Endothelial cell of umbilical vein (primary cell): ENCODE data around the gene TOMM34. TPM values are rescaled to one million over a fixed set of nuclear protein-coding genes. Genes with fewer than 3 reads are reported as not detected.

Experiments used
- BruUV-seq: library from RNA; stranded (reverse); fragments of 400-500 nt; replicated peaks from 2 replicates; lab custom pipeline; 2021; lab: Mats Ljungman, UMichigan
- CTCF ChIA-PET: fragments of 300-600, 350-600 bp; sonication (Branson Sonifier 250); formaldehyde crosslinking; loops from one replicate; lab custom pipeline; 2021; ENCODE audit warnings: antibody characterized with exemption, inconsistent platforms; lab: Charles Lee
- POLR2A ChIA-PET: fragments of 300-600, 350-600 bp; sonication (Branson Sonifier 250); formaldehyde crosslinking; loops from one replicate; lab custom pipeline; 2021; ENCODE audit warnings: antibody characterized with exemption, inconsistent platforms; lab: Charles Lee
- DNase-seq: peaks from one replicate; pipeline ENCODE4 v3.0.0-alpha.2; 2011; ENCODE audit warnings: low read depth, low spot score
- FAIRE-seq: peaks from 2 replicates; lab custom pipeline; 2011; peaks lifted over from hg19 to GRCh38; lab: Jason Lieb, UNC
- H2AFZ ChIP-seq: 2 replicates; pipeline ENCODE4 v1.6.0; 2012; ENCODE audit warnings: low read depth, low read length, control low read depth, inconsistent platforms
- H3K27ac ChIP-seq: 2 replicates; pipeline ENCODE4 v1.5.1; 2011; ENCODE audit warnings: low read depth, mild to moderate bottlenecking, control low read depth, low read length, moderate library complexity; ENCODE audit not compliant: insufficient read depth
- H3K27me3 ChIP-seq, 2 experiments: 2 replicates each; pipeline versions ENCODE4 v1.6.0 to v1.6.1; 2011; ENCODE audit warnings: low read length in 2 of 2, mixed read lengths in 1 of 2; ENCODE audit not compliant: control insufficient read depth in 2 of 2, insufficient read depth in 2 of 2
- H3K36me3 ChIP-seq, 2 experiments: 2 replicates in 1 of 2; 3 replicates in 1 of 2; pipeline ENCODE4 v1.5.1; 2011; ENCODE audit warnings: low read length in 2 of 2, mild to moderate bottlenecking in 1 of 2, moderate library complexity in 1 of 2; ENCODE audit not compliant: control insufficient read depth in 2 of 2, insufficient read depth in 2 of 2; ENCODE audit errors: extremely low read depth in 1 of 2
- H3K4me1 ChIP-seq: 3 replicates; pipeline ENCODE4 v1.5.1; 2011; ENCODE audit warnings: mild to moderate bottlenecking, low read length; ENCODE audit not compliant: control insufficient read depth, insufficient read depth; ENCODE audit errors: extremely low read depth
- H3K4me2 ChIP-seq: 2 replicates; pipeline ENCODE4 v1.6.1; 2011; ENCODE audit warnings: low read length, control low read depth, mixed read lengths; ENCODE audit not compliant: insufficient read depth
- H3K4me3 ChIP-seq, 3 experiments: fragments of 200-600 bp in 1 of 3; sonication (generic), shearing (Covaris generic) in 1 of 3; replicated peaks in 1 of 3; 2 replicates each; pipeline ENCODE4 v1.5.1; 2011 to 2016; ENCODE audit warnings: control low read depth in 3 of 3, low read length in 3 of 3, mild to moderate bottlenecking in 2 of 3, inconsistent platforms in 1 of 3, low read depth in 1 of 3, moderate library complexity in 1 of 3; ENCODE audit not compliant: insufficient read depth in 1 of 3
- H3K79me2 ChIP-seq: 2 replicates; pipeline ENCODE4 v1.6.0; 2012; ENCODE audit warnings: low read length, inconsistent platforms; ENCODE audit not compliant: control insufficient read depth, insufficient read depth
- H3K9ac ChIP-seq: replicated peaks from 2 replicates; pipeline ENCODE3; 2011; ENCODE audit warnings: low read length, control low read depth; ENCODE audit not compliant: insufficient read depth; ENCODE audit errors: extremely low read depth
- H3K9me1 ChIP-seq: replicated peaks from 3 replicates; pipeline ENCODE4 v1.6.0; 2011; ENCODE audit warnings: mild to moderate bottlenecking, low read length; ENCODE audit not compliant: control insufficient read depth, insufficient read depth; ENCODE audit errors: extremely low read depth
- H3K9me3 ChIP-seq: replicated peaks from 2 replicates; pipeline ENCODE4 v1.5.1; 2012; ENCODE audit warnings: low read length, inconsistent platforms; ENCODE audit not compliant: control insufficient read depth, insufficient read depth
- H4K20me1 ChIP-seq: replicated peaks from 2 replicates; pipeline ENCODE3; 2011; ENCODE audit warnings: mild to moderate bottlenecking, low read length; ENCODE audit not compliant: control insufficient read depth, insufficient read depth; ENCODE audit errors: extremely low read depth
- CTCF ChIP-seq, 2 donors: IDR thresholded peaks; 1 replicate in 1 of 2; 2 replicates in 1 of 2; pipeline ENCODE4 v1.5.1; 2011; ENCODE audit warnings: low read length in 2 of 2, mild to moderate bottlenecking in 2 of 2, moderate library complexity in 2 of 2, control low read depth in 1 of 2, inconsistent platforms in 1 of 2, low read depth in 1 of 2; ENCODE audit not compliant: insufficient read depth in 1 of 2; ENCODE audit errors: extremely low read depth in 1 of 2
- EZH2 ChIP-seq: IDR thresholded peaks from 2 replicates; pipeline ENCODE4 v1.6.1; 2012; ENCODE audit warnings: borderline replicate concordance, low read depth, mild to moderate bottlenecking, moderate library complexity, low read length, inconsistent platforms; ENCODE audit not compliant: severe bottlenecking
- FOS ChIP-seq: IDR thresholded peaks from 2 replicates; pipeline ENCODE4 v1.6.1; 2011; ENCODE audit warnings: mild to moderate bottlenecking, low read length, moderate library complexity, borderline replicate concordance; ENCODE audit not compliant: insufficient read depth
- GATA2 ChIP-seq: IDR thresholded peaks from 2 replicates; pipeline ENCODE4 v1.7.0; 2011; ENCODE audit warnings: low read depth, mild to moderate bottlenecking, moderate library complexity, mixed read lengths, low read length; ENCODE audit not compliant: insufficient read length, insufficient read depth
- JUN ChIP-seq: IDR thresholded peaks from 2 replicates; pipeline ENCODE4 v1.6.1; 2011; ENCODE audit warnings: borderline replicate concordance, low read depth; ENCODE audit not compliant: insufficient read length, insufficient read depth
- MAX ChIP-seq: IDR thresholded peaks from 2 replicates; pipeline ENCODE4 v1.6.1; 2011; ENCODE audit not compliant: insufficient read depth, insufficient read length
- MYC ChIP-seq: IDR thresholded peaks from one replicate; pipeline ENCODE4 v1.6.1; 2011; ENCODE audit warnings: mild to moderate bottlenecking, low read depth, low read length
- POLR2A ChIP-seq: IDR thresholded peaks from 2 replicates; pipeline ENCODE4 v1.6.1; 2012; ENCODE audit warnings: low read depth, mild to moderate bottlenecking, control low read depth, low read length
- POLR2AphosphoS5 ChIP-seq: IDR thresholded peaks from 2 replicates; pipeline ENCODE4 v1.6.1; 2012; ENCODE audit warnings: low read depth, mild to moderate bottlenecking, control low read depth, low read length, moderate library complexity; ENCODE audit not compliant: insufficient read depth
- dilution Hi-C: fragments of 300-500 bp; cut with MboI; formaldehyde crosslinking; loops from one replicate; pipeline ENCODE4 v1.15.0; 2019; ENCODE audit warnings: low sequenced_read_pairs; ENCODE audit not compliant: extremely low pct_ligation_motif_present
- intact Hi-C: fragments of 100-400 bp; cut with micrococcal nuclease; formaldehyde crosslinking; loops from one replicate; pipeline ENCODE4 v1.10.0; 2022
- polyA plus RNA-seq, 4 experiments: library from polyadenylated mRNA; depleted of rRNA in 3 of 4; stranded (reverse) in 3 of 4; unstranded in 1 of 4; fragments of >200 nt; gene quantifications; 2 replicates each; pipeline versions ENCODE4 v1.2.1 to v1.2.3, GENCODE V29; 2011 to 2012; ENCODE audit warnings: missing spikeins in 1 of 4
- total RNA-seq: library from RNA; stranded (reverse); gene quantifications from 2 replicates; pipeline ENCODE4 v1.2.3, GENCODE V29; 2021

Gene TOMM34
- total and polyA plus RNA-seq, 2 donors (not counting 3 experiments of a cell fraction or from before 2014, with no cell fraction given): 36.3 to 44.2 TPM

GRCh38 chr20:44916586-44916985 is 43.6 kb downstream of the TOMM34 start:
- Histone ChIP-seq H3K79me2 (no peaks in the 10 kb centered on the region), H3K4me3 (no peak overlapping the region), H3K4me1 (no peaks in the 10 kb centered on the region), H4K20me1 (no peaks in the 10 kb centered on the region), H3K36me3 (no peaks in the 10 kb centered on the region), H3K9ac (no peak overlapping the region), H3K9me1 (no peaks in the 10 kb centered on the region), H3K27ac (no peak overlapping the region), H3K9me3 (no peaks in the 10 kb centered on the region), H3K27me3 (no peaks in the 10 kb centered on the region), H2AFZ (no peak overlapping the region), H3K4me2 (no peak overlapping the region)
- no peak for TF ChIP-seq EZH2
- no peak for TF ChIP-seq JUN
- TF ChIP-seq CTCF (IDR thresholded peaks at IDR 0.05; ENCODE audit: extremely low read depth in 1 of 2, insufficient read depth in 1 of 2, low read depth in 1 of 2, low read length in 2 of 2): no peak
- no peak for TF ChIP-seq MYC
- no peak for TF ChIP-seq POLR2A
- TF ChIP-seq MAX: no peak
- intact Hi-C loops (no loop called here), dilution Hi-C loops (no loop called here)
- ChIA-PET POLR2A (no interaction called here), CTCF (interaction anchor here (0.6 kb wide), 1 partner anchor 24 kb away, joined by 4 read pairs; no protein-coding TSS in a partner anchor)
- no TSS peak for BruUV-seq
- FAIRE-seq: no peak
- no peak for DNase-seq

- intact Hi-C loops (loop anchor here (5.0 kb wide), 2 partner anchors 197 to 377 kb away; no protein-coding TSS in a partner anchor), dilution Hi-C loops (no loop called here)
Observed at GRCh38 chr20:44914924-44915323, 45.3 kb downstream of the TOMM34 start.

More at GRCh38 chr20:44914924-44915323, 45.3 kb downstream of the TOMM34 start:
- no peak for FAIRE-seq
- no peak overlapping the region for H3K27ac ChIP-seq
- DNase-seq: no peak
- no peak overlapping the region for H2AFZ ChIP-seq
- H3K79me2 ChIP-seq: no peaks in the 10 kb centered on the region
- TF ChIP-seq POLR2AphosphoS5: no peak
- TF ChIP-seq MYC: no peak
- no peak for TF ChIP-seq GATA2
- no peak for TF ChIP-seq JUN
- TF ChIP-seq MAX: no peak
- TF ChIP-seq POLR2A: no peak
- TF ChIP-seq CTCF (IDR thresholded peaks at IDR 0.05; ENCODE audit: extremely low read depth in 1 of 2, insufficient read depth in 1 of 2, low read depth in 1 of 2, low read length in 2 of 2): no peak
- TF ChIP-seq EZH2: no peak
- TF ChIP-seq FOS: no peak
- BruUV-seq: no TSS peak
- H3K27me3 ChIP-seq: no peaks in the 10 kb centered on the region
- ChIA-PET POLR2A (no interaction called here), CTCF (no interaction called here)
- H3K4me2 ChIP-seq: no peak overlapping the region
- H3K36me3 ChIP-seq: no peaks in the 10 kb centered on the region
- no peak overlapping the region for H3K4me3 ChIP-seq
- no peaks in the 10 kb centered on the region for H3K9me1 ChIP-seq
- H3K4me1 ChIP-seq: peaks cover 8% of the 10 kb centered on the region
- H4K20me1 ChIP-seq: no peaks in the 10 kb centered on the region
- no peaks in the 10 kb centered on the region for H3K9me3 ChIP-seq
- H3K9ac ChIP-seq: no peak overlapping the region
